Mesodermal cell (in vitro differentiated cells): Measurements from ENCODE around the gene SFT2D1.

ENCODE experiments used
- H3K27ac ChIP-seq: 2 replicates; pipeline ENCODE4 v1.7.0; 2013; ENCODE audit warnings: mild to moderate bottlenecking, low read depth, low read length, moderate library complexity; ENCODE audit not compliant: severe bottlenecking
- H3K36me3 ChIP-seq: 2 replicates; pipeline ENCODE4 v1.7.1; 2013; ENCODE audit warnings: mild to moderate bottlenecking, low read length, moderate library complexity; ENCODE audit not compliant: control insufficient read depth, insufficient read depth
- H3K4me1 ChIP-seq: one replicate; pipeline ENCODE4 v1.7.1; 2013; ENCODE audit warnings: mild to moderate bottlenecking, low read length; ENCODE audit not compliant: insufficient read depth, control insufficient read depth, poor library complexity, severe bottlenecking
- H3K4me3 ChIP-seq: 2 replicates; pipeline ENCODE4 v1.7.0; 2013; ENCODE audit warnings: low read length, control low read depth, mild to moderate bottlenecking; ENCODE audit not compliant: insufficient read depth, poor library complexity, severe bottlenecking; ENCODE audit errors: extremely low read depth
- H3K9me3 ChIP-seq: 2 replicates; pipeline ENCODE4 v1.7.1; 2013; ENCODE audit warnings: mild to moderate bottlenecking, low read length, moderate library complexity; ENCODE audit not compliant: control insufficient read depth
- WGBS, 2 experiments: methylation state at CpG; one replicate each; pipeline ENCODE4 v1.1.5; 2013; ENCODE audit warnings: missing lambda C conversion rate in 2 of 2; ENCODE audit not compliant: insufficient coverage in 2 of 2; 5-methylcytosine and 5-hydroxymethylcytosine counted together

The SFT2D1 gene

GRCh38 chr6:166381733-166382499 lies 39.6 kb upstream of the SFT2D1 start:
- Histone ChIP-seq H3K36me3 (no peaks in the 10 kb centered on the region), H3K4me1 (no peaks in the 10 kb centered on the region), H3K27ac (no peak overlapping the region), H3K4me3 (peak overlapping the region; percentile 82), H3K9me3 (no peaks in the 10 kb centered on the region)
- 2 to 3% methylated on average over 37 to 47 of the region's 49 CpGs for WGBS, 2 experiments

GRCh38 chr6:166381381-166381732 lies 39.0 kb upstream of the SFT2D1 start:
- no peaks in the 10 kb centered on the region for H3K9me3 ChIP-seq
- no peaks in the 10 kb centered on the region for H3K4me1 ChIP-seq
- H3K4me3 ChIP-seq = peak overlapping the region; percentile 82
- no peak overlapping the region for H3K27ac ChIP-seq
- H3K36me3 ChIP-seq = no peaks in the 10 kb centered on the region
- whole genome bisulfite sequencing, 2 experiments = 34 to 100% methylated on average over 3 to 4 of the region's 6 CpGs

DNA sequence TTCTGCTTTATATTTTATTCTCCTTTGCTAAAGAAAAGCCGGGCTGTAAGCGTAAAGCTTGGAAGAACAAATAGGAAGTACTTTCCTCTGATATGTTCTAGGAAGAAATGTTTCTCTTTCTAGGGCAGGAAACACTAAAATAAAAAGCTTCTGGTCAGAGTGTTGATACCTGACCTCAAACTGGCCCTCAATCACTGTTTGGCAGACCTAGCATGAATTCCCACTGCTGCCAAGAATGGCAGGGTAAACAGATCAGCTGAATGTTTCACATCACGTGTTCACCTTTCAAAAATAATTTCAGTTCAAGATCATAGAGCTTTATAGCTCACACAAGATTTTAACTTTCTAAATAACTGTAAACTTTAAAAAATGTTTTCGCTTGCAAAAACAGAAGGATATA lies 37.5 kb upstream of the SFT2D1 start:
- 100% methylated on average over 1 of the region's 4 CpGs; no CpG with 5 or more reads in 1 of the 2 experiments for WGBS, 2 experiments
- H3K27ac ChIP-seq = no peak overlapping the region
- no peaks in the 10 kb centered on the region for H3K4me1 ChIP-seq
- no peaks in the 10 kb centered on the region for H3K9me3 ChIP-seq
- H3K36me3 ChIP-seq = no peaks in the 10 kb centered on the region
- no peak overlapping the region for H3K4me3 ChIP-seq

DNA sequence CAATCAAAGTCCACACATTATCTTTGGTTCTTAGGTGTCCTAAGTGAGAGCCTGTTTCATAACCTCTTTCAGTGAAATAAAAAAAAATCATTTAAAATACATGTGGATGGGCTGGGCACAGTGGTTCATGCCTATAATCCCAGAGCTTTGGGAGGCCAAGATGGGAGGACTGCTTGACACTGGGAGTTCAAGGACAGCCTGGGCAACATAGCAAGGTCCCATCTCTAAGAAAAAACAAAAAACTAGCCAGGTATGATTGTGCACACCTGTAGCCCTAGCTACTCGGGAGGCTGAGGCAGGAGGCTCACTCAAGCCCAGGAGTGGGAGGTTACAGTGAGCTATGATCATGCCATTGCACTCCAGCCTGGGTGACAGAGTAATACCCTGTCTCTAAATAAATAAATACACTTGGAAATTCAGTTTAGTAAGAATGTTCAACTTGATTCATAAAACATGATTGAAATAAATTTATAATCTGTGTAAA lies 36.8 kb upstream of the SFT2D1 start:
- H3K36me3 ChIP-seq = no peaks in the 10 kb centered on the region
- H3K4me1 ChIP-seq = no peaks in the 10 kb centered on the region
- no peak overlapping the region for H3K27ac ChIP-seq
- no peaks in the 10 kb centered on the region for H3K9me3 ChIP-seq
- H3K4me3 ChIP-seq = no peak overlapping the region
- WGBS, 2 experiments = 71 to 83% methylated on average over 1 of the region's 1 CpG

DNA sequence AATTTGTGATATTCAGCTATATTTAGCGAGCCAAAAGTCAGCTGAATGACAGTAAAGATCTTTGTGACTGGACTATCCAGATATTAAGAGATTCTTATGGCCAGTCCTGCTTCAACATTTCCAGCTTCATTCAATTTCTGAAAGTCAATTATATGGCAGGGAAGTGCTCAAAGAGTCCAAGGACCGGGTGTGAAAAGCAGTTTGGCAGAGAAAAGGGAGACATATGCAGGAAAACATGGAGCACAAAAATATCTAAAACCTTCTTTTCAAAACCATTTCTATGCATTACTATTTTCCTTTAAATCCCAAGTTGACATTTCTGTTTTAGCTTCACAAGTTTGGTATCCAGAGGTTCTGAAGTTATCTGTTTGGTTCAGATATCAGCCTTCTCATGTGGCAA lies 35.4 kb upstream of the SFT2D1 start:
- WGBS, 2 experiments = 60 to 81% methylated on average over 2 of the region's 2 CpGs
- H3K4me3 ChIP-seq = no peak overlapping the region
- no peak overlapping the region for H3K27ac ChIP-seq
- H3K36me3 ChIP-seq = no peaks in the 10 kb centered on the region
- H3K9me3 ChIP-seq = no peaks in the 10 kb centered on the region
- no peaks in the 10 kb centered on the region for H3K4me1 ChIP-seq

GRCh38 chr6:166375013-166375412 lies 32.7 kb upstream of the SFT2D1 start:
- no peaks in the 10 kb centered on the region for H3K4me1 ChIP-seq
- WGBS, 2 experiments = no CpG with 5 or more reads among the region's 1 CpG

DNA sequence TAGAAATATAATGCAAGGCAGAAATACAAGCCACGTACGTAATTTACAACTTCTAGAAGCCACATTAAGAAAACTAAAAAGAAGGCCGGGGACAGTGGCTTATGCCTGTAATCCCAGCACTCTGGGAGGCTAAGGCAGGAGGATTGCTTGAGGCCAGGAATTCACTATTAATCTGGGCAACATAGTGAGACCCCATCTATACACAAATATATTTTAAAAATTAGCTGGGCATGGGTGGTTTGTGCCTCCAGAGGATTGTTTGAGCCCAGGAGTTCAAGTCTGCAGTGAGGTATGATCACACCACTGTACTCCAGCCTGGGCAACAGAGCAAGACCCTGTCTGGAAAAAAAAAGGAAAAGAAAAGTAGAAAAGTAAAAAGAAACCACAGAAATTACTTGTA lies 28.1 kb upstream of the SFT2D1 start:
- H3K4me1 ChIP-seq = peaks cover 6% of the 10 kb centered on the region
- H3K4me3 ChIP-seq = no peak overlapping the region
- WGBS, 2 experiments = 100% methylated on average over 3 of the region's 3 CpGs; no CpG with 5 or more reads in 1 of the 2 experiments

More at GRCh38 chr6:166375013-166375412, 32.7 kb upstream of the SFT2D1 start:
- Histone ChIP-seq H3K36me3 (no peaks in the 10 kb centered on the region), H3K27ac (no peak overlapping the region), H3K4me3 (no peak overlapping the region), H3K9me3 (no peaks in the 10 kb centered on the region)

GRCh38 chr6:166369782-166370181 lies 27.4 kb upstream of the SFT2D1 start:
- H3K9me3 ChIP-seq = no peaks in the 10 kb centered on the region
- H3K36me3 ChIP-seq = no peaks in the 10 kb centered on the region
- no peak overlapping the region for H3K27ac ChIP-seq
- H3K4me1 ChIP-seq = peaks cover 12% of the 10 kb centered on the region
- H3K4me3 ChIP-seq = no peak overlapping the region
- WGBS, 2 experiments = 93 to 100% methylated on average over 1 to 2 of the region's 3 CpGs

More for the DNA sequence above, 28.1 kb upstream of the SFT2D1 start:
- Histone ChIP-seq H3K27ac (no peak overlapping the region), H3K36me3 (no peaks in the 10 kb centered on the region), H3K9me3 (no peaks in the 10 kb centered on the region)

GRCh38 chr6:166366921-166367320 lies 24.6 kb upstream of the SFT2D1 start:
- 100% methylated on average over 2 of the region's 3 CpGs; no CpG with 5 or more reads in 1 of the 2 experiments for WGBS, 2 experiments
- no peak overlapping the region for H3K4me3 ChIP-seq
- H3K36me3 ChIP-seq = no peaks in the 10 kb centered on the region
- H3K27ac ChIP-seq = no peak overlapping the region
- H3K9me3 ChIP-seq = no peaks in the 10 kb centered on the region
- H3K4me1 ChIP-seq = peaks cover 18% of the 10 kb centered on the region

DNA sequence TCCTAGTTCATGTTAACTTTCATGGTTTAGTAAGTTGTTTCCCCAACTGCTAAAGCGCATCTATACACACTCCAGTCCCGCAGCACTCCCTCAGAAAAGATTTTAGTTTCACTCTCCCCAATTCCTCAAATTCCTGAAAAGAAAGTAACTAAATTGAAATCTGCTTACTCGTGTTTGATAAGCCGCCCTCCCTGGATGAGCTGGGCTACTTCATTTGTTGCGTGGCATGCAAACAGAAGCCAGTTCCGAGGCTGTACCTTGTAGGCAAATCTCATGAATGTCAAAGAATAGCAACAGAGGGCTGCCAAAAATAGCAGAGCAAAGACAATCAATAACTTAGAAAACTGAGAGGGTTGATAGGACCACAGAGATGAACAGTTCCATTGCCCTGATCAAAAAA lies 23.5 kb upstream of the SFT2D1 start:
- peak overlapping the region; percentile 23 for H3K27ac ChIP-seq
- no peaks in the 10 kb centered on the region for H3K36me3 ChIP-seq
- no peaks in the 10 kb centered on the region for H3K9me3 ChIP-seq
- peaks cover 22% of the 10 kb centered on the region for H3K4me1 ChIP-seq
- H3K4me3 ChIP-seq = no peak overlapping the region
- 42 to 60% methylated on average over 6 of the region's 6 CpGs for WGBS, 2 experiments

DNA sequence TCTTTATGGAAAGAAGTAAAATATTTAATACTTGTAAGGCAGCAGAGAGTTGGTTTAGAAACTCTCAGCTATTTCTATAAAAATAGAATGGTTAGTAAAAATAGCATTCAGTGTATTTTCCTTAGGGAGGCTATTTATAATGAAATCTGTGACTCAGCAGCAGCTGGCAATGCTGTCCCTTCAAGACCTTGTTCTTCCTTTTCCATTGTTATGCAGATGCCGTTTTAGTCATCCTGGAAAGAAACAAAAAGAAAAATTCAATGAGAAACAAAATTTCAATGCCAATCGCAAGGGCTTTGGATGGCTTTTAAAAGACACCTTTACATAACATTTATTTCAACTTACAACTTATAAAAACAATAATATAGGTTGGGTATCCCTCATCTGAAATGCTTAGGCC lies 22.9 kb upstream of the SFT2D1 start:
- H3K4me1 ChIP-seq = peaks cover 28% of the 10 kb centered on the region
- no peaks in the 10 kb centered on the region for H3K9me3 ChIP-seq
- H3K4me3 ChIP-seq = no peak overlapping the region
- no peak overlapping the region for H3K27ac ChIP-seq
- 14 to 60% methylated on average over 1 of the region's 2 CpGs for WGBS, 2 experiments
- no peaks in the 10 kb centered on the region for H3K36me3 ChIP-seq
